Fibroblast of the aortic adventitia (primary cell): ENCODE results near the gene PTPRH. TPM values are rescaled to one million over a fixed set of nuclear protein-coding genes. Genes with fewer than 3 reads are reported as not detected.
A peak's percentile ranks its signal among the peaks of the same experiment; 100 is the strongest.

Experiments used
- DNase-seq: peaks from one replicate; pipeline ENCODE4 v3.0.0-alpha.2; 2010; ENCODE audit warnings: low read depth
- H3K4me3 ChIP-seq: 2 replicates; pipeline ENCODE4 v1.5.1; 2011; ENCODE audit warnings: low read depth, mild to moderate bottlenecking, control low read depth, low read length, moderate library complexity
- total RNA-seq: library from RNA; depleted of rRNA; stranded (reverse); fragments of >200 nt; gene quantifications from 2 replicates; pipeline ENCODE4 v1.2.3, GENCODE V29; 2012; ENCODE audit warnings: low replicate concordance
- TF ChIP-seq, protein P1 (sequence below): IDR thresholded peaks from 2 replicates; pipeline ENCODE4 v1.5.1; 2011; ENCODE audit warnings: mild to moderate bottlenecking, low read length, control low read depth, inconsistent platforms; ENCODE audit not compliant: insufficient read depth

PTPRH gene
- total RNA-seq, 1 donor = 7.8 TPM

GRCh38 chr19:55198651-55199050 lies 10.7 kb downstream of the PTPRH start:
- no peak overlapping the region for H3K4me3 ChIP-seq
- TF ChIP-seq, protein P1, sequence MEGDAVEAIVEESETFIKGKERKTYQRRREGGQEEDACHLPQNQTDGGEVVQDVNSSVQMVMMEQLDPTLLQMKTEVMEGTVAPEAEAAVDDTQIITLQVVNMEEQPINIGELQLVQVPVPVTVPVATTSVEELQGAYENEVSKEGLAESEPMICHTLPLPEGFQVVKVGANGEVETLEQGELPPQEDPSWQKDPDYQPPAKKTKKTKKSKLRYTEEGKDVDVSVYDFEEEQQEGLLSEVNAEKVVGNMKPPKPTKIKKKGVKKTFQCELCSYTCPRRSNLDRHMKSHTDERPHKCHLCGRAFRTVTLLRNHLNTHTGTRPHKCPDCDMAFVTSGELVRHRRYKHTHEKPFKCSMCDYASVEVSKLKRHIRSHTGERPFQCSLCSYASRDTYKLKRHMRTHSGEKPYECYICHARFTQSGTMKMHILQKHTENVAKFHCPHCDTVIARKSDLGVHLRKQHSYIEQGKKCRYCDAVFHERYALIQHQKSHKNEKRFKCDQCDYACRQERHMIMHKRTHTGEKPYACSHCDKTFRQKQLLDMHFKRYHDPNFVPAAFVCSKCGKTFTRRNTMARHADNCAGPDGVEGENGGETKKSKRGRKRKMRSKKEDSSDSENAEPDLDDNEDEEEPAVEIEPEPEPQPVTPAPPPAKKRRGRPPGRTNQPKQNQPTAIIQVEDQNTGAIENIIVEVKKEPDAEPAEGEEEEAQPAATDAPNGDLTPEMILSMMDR = no peak
- no peak for DNase-seq

GRCh38 chr19:55197528-55197927 lies 11.8 kb downstream of the PTPRH start:
- H3K4me3 ChIP-seq = no peak overlapping the region
- no peak for DNase-seq

GRCh38 chr19:55196803-55197202 lies 12.5 kb downstream of the PTPRH start:
- H3K4me3 ChIP-seq = no peak overlapping the region
- TF ChIP-seq, protein P1 = no peak
- no peak for DNase-seq

More at GRCh38 chr19:55197528-55197927, 11.8 kb downstream of the PTPRH start:
- TF ChIP-seq, protein P1 = no peak

GRCh38 chr19:55193481-55193880 lies 15.8 kb downstream of the PTPRH start:
- no peak for DNase-seq
- H3K4me3 ChIP-seq = no peak overlapping the region
- TF ChIP-seq, protein P1 = no peak

- DNase-seq = peak; percentile 91
- TF ChIP-seq, protein P1 = no peak
- no peak overlapping the region for H3K4me3 ChIP-seq
Observed at GRCh38 chr19:55189403-55189835, 19.9 kb downstream of the PTPRH start.

- TF ChIP-seq, protein P1 = no peak
- H3K4me3 ChIP-seq = no peak overlapping the region
- DNase-seq = no peak
Observed at GRCh38 chr19:55188625-55189024, 20.7 kb downstream of the PTPRH start.

- TF ChIP-seq, protein P1 = no peak
- no peak overlapping the region for H3K4me3 ChIP-seq
- DNase-seq = no peak
Observed at GRCh38 chr19:55186080-55186479, 23.2 kb downstream of the PTPRH start.
